ENCODE results near the gene LSM11.
A peak's percentile ranks its signal among the peaks of the same experiment; 100 is the strongest.
"Not testable (repeated sequence)": the region's sequence is repeated elsewhere in the genome, so short reads cannot be mapped to it uniquely, and the experiment has no call there.

LSM11 gene

DNA sequence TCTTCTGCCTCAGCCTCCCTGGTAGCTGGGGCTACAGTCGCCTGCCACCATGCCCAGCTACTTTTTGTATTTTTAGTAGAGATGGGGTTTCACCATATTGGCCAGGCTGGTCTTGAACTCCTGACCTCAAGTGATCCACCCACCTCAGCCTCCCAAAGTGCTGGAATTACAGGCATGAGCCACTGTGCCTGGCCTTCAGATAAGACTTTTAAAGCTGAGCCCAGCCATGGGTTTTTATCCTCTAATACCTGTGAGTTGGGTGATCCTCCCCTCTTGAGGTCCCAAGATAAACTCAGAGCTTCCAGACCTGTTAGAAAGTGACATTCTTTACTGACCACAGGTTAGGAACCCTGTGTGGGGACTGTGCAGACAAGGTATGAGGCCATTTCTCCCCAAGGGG lies 15.7 kb upstream of the LSM11 start:
- not testable (repeated sequence) for H2BK120ac ChIP-seq (ENCODE audit: insufficient read depth, low read length, poor library complexity); H3K27ac ChIP-seq (ENCODE audit: low read depth, low read length); H3K79me1 ChIP-seq (ENCODE audit: low read length); H3K36me3 ChIP-seq (ENCODE audit: control insufficient read depth in 1 of 2, insufficient read depth in 2 of 2, low read length in 2 of 2); H4K12ac ChIP-seq (ENCODE audit: low read depth, low read length); H3K14ac ChIP-seq (ENCODE audit: low read length); H4K8ac ChIP-seq (ENCODE audit: low read depth, low read length); H3K23ac ChIP-seq (ENCODE audit: low read length); H2AK5ac ChIP-seq (ENCODE audit: low read length); DNase-seq; H3K79me2 ChIP-seq (ENCODE audit: control insufficient read depth, insufficient read depth, low read length, poor library complexity); H3K27me3 ChIP-seq (ENCODE audit: insufficient read depth, low read length); H2BK12ac ChIP-seq (ENCODE audit: low read length); H2BK5ac ChIP-seq (ENCODE audit: low read depth, low read length, poor library complexity); H3K4me2 ChIP-seq (ENCODE audit: low read length); H3K9ac ChIP-seq (ENCODE audit: low read length); H3K4me1 ChIP-seq (ENCODE audit: control insufficient read depth in 1 of 2, insufficient read depth in 2 of 2, low read length in 2 of 2); H4K91ac ChIP-seq (ENCODE audit: low read depth, low read length); H3K4ac ChIP-seq (ENCODE audit: low read depth, low read length); H3K9me3 ChIP-seq (ENCODE audit: insufficient read depth, low read depth, low read length); H3K4me3 ChIP-seq (ENCODE audit: low read depth, low read length); H3K18ac ChIP-seq (ENCODE audit: low read length); H2AFZ ChIP-seq (ENCODE audit: insufficient read depth, low read length, poor library complexity)
- no CpG with 5 or more reads among the region's 1 CpG for WGBS (ENCODE audit: extremely low coverage, insufficient coverage, insufficient read length)

DNA sequence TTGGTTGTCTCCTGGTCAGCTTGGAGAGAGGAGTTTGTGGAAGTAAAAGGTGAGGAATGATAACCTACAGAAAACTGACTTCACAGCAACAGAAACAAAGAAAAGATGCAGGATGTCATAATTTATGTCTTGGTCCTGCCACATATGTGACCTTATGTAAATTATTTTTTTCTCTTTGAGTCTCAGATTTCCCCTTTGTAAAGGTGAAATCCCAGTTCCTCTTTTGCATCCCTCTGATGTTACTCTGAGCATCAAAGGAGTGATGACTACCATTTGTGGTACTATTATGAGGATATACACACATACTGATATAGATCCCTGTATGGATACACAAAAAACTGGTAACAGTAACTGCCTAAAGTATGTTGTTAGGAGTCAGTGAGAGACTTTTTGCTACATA lies 13.7 kb upstream of the LSM11 start:
- Histone ChIP-seq H4K8ac (ENCODE audit: low read depth, low read length) (no peak overlapping the region), H2BK120ac (ENCODE audit: insufficient read depth, low read length, poor library complexity) (no peak overlapping the region), H3K14ac (ENCODE audit: low read length) (no peak overlapping the region), H4K91ac (ENCODE audit: low read depth, low read length) (no peak overlapping the region), H2AK5ac (ENCODE audit: low read length) (no peak overlapping the region), H3K9ac (ENCODE audit: low read length) (no peak overlapping the region), H3K4me3 (ENCODE audit: low read depth, low read length) (no peak overlapping the region), H3K4me1 (ENCODE audit: control insufficient read depth in 1 of 2, insufficient read depth in 2 of 2, low read length in 2 of 2) (peaks cover 0 to 3% of the 10 kb centered on the region in 2 experiments), H3K27ac (ENCODE audit: low read depth, low read length) (no peak overlapping the region), H3K79me1 (ENCODE audit: low read length) (peaks cover 2% of the 10 kb centered on the region), H2AFZ (ENCODE audit: insufficient read depth, low read length, poor library complexity) (no peak overlapping the region), H3K23ac (ENCODE audit: low read length) (no peak overlapping the region), H3K27me3 (ENCODE audit: insufficient read depth, low read length) (no peaks in the 10 kb centered on the region), H3K36me3 (ENCODE audit: control insufficient read depth in 1 of 2, insufficient read depth in 2 of 2, low read length in 2 of 2) (peaks cover 0 to 2% of the 10 kb centered on the region in 2 experiments), H3K4me2 (ENCODE audit: low read length) (no peak overlapping the region), H3K9me3 (ENCODE audit: insufficient read depth, low read depth, low read length) (no peaks in the 10 kb centered on the region), H4K12ac (ENCODE audit: low read depth, low read length) (no peak overlapping the region), H2BK5ac (ENCODE audit: low read depth, low read length, poor library complexity) (no peak overlapping the region), H3K4ac (ENCODE audit: low read depth, low read length) (no peak overlapping the region), H3K18ac (ENCODE audit: low read length) (no peak overlapping the region), H2BK12ac (ENCODE audit: low read length) (no peak overlapping the region), H3K79me2 (ENCODE audit: control insufficient read depth, insufficient read depth, low read length, poor library complexity) (no peaks in the 10 kb centered on the region)
- no peak for DNase-seq

DNA sequence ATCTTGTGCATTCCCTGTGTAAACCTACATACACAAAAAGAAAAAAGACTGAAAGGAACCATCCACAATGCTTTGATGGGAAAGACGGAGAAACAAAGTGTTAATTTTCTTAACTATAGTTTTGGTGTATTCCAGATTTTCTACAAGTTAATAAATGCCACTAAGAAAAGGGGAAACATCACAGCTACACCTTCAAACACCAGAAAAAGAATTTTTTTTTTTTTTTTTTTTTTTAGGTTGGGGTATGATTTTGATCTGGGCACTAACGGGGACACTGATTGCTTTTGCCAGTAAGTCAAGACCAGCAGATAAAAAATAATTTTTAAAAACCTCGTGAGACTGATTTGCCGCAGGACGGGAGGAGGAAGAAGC lies 12.6 kb upstream of the LSM11 start:
- H3K18ac ChIP-seq (ENCODE audit: low read length) = no peak overlapping the region
- H3K79me1 ChIP-seq (ENCODE audit: low read length) = peaks cover 2% of the 10 kb centered on the region
- no peak overlapping the region for H2AK5ac ChIP-seq (ENCODE audit: low read length)
- no peak overlapping the region for H3K4ac ChIP-seq (ENCODE audit: low read depth, low read length)
- peaks cover 0 to 4% of the 10 kb centered on the region in 2 experiments for H3K36me3 ChIP-seq (ENCODE audit: control insufficient read depth in 1 of 2, insufficient read depth in 2 of 2, low read length in 2 of 2)
- H3K4me2 ChIP-seq (ENCODE audit: low read length) = peak overlapping the region; percentile 83
- no peaks in the 10 kb centered on the region for H3K9me3 ChIP-seq (ENCODE audit: insufficient read depth, low read depth, low read length)
- H3K4me1 ChIP-seq (ENCODE audit: control insufficient read depth in 1 of 2, insufficient read depth in 2 of 2, low read length in 2 of 2) = peaks cover 0 to 3% of the 10 kb centered on the region in 2 experiments
- DNase-seq = no peak
- no peak overlapping the region for H3K27ac ChIP-seq (ENCODE audit: low read depth, low read length)
- H3K79me2 ChIP-seq (ENCODE audit: control insufficient read depth, insufficient read depth, low read length, poor library complexity) = no peaks in the 10 kb centered on the region
- H3K9ac ChIP-seq (ENCODE audit: low read length) = no peak overlapping the region
- no peak overlapping the region for H4K12ac ChIP-seq (ENCODE audit: low read depth, low read length)
- peak overlapping the region; percentile 86 for H4K8ac ChIP-seq (ENCODE audit: low read depth, low read length)
- H2BK5ac ChIP-seq (ENCODE audit: low read depth, low read length, poor library complexity) = no peak overlapping the region
- H2AFZ ChIP-seq (ENCODE audit: insufficient read depth, low read length, poor library complexity) = peak overlapping the region; percentile 74
- no peak overlapping the region for H3K23ac ChIP-seq (ENCODE audit: low read length)
- no peak overlapping the region for H3K4me3 ChIP-seq (ENCODE audit: low read depth, low read length)
- H2BK12ac ChIP-seq (ENCODE audit: low read length) = no peak overlapping the region
- no CpG with 5 or more reads among the region's 5 CpGs for WGBS (ENCODE audit: extremely low coverage, insufficient coverage, insufficient read length)
- no peak overlapping the region for H2BK120ac ChIP-seq (ENCODE audit: insufficient read depth, low read length, poor library complexity)
- no peaks in the 10 kb centered on the region for H3K27me3 ChIP-seq (ENCODE audit: insufficient read depth, low read length)
- no peak overlapping the region for H3K14ac ChIP-seq (ENCODE audit: low read length)
- no peak overlapping the region for H4K91ac ChIP-seq (ENCODE audit: low read depth, low read length)

DNA sequence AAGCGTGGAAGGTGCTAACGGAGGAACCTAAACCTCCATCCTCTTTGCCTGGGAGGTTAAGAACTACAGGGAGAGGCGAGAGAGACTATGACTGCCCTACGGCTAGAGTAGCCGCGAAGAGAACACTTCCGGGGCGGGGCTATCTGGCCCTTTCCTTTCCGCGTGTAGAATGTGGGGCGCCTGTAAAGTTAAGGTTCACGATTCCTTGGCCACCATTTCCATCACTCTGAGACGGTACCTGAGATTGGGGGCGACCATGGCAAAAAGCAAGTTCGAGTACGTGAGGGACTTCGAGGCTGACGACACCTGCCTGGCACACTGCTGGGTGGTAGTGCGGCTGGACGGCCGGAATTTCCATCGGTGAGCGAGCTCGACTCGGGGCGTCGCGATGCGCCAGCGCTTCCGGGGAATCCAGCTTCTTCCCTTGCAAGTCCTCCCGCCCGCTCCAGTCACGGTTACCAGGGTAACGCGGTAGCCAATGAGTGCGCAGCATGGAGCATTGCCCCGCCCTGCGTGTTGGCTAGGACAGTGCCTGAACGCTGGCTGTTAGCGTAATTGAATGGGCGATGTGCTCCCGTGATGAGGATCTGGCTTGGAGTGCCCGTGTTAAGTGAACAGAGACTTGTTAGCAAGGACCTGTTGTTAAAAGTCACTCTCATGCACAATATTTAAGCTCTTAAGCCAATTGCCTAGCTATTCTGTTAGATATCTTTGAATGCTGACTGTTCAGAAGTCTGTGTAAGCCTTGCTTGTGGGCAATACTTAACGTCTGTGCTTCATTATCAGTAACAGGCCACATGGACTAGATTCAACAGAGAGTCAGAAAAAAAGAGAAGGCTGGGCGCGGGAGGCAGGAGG lies 12.0 kb upstream of the LSM11 start, which contains the start of gene THG1L:
Gene THG1L, plus strand, starts transcription at position 149 of the 858 bp plus-strand sequence. Its CDS starts 21 bp downstream, at position 170.
- Histone ChIP-seq H3K36me3 (ENCODE audit: control insufficient read depth in 1 of 2, insufficient read depth in 2 of 2, low read length in 2 of 2) (peaks cover 2 to 6% of the 10 kb centered on the region in 2 experiments), H3K4ac (ENCODE audit: low read depth, low read length) (no peak within 1 kb of the TSS)

More for the DNA sequence above, 12.0 kb upstream of the LSM11 start, which contains the start of gene THG1L:
- Histone ChIP-seq H3K14ac (ENCODE audit: low read length) (peak within 1 kb of the TSS; percentile 65), H4K8ac (ENCODE audit: low read depth, low read length) (peak within 1 kb of the TSS; percentile 86), H3K9ac (ENCODE audit: low read length) (peak within 1 kb of the TSS; percentile 94), H3K4me2 (ENCODE audit: low read length) (peak within 1 kb of the TSS; percentile 83), H4K91ac (ENCODE audit: low read depth, low read length) (peak within 1 kb of the TSS; percentile 47), H3K27me3 (ENCODE audit: insufficient read depth, low read length) (no peaks in the 10 kb centered on the region), H3K4me1 (ENCODE audit: control insufficient read depth in 1 of 2, insufficient read depth in 2 of 2, low read length in 2 of 2) (peaks cover 0 to 3% of the 10 kb centered on the region in 2 experiments), H3K18ac (ENCODE audit: low read length) (peak within 1 kb of the TSS; percentile 36), H2BK5ac (ENCODE audit: low read depth, low read length, poor library complexity) (no peak within 1 kb of the TSS), H3K27ac (ENCODE audit: low read depth, low read length) (peak within 1 kb of the TSS; percentile 83), H3K79me2 (ENCODE audit: control insufficient read depth, insufficient read depth, low read length, poor library complexity) (no peaks in the 10 kb centered on the region), H2BK12ac (ENCODE audit: low read length) (no peak within 1 kb of the TSS), H2BK120ac (ENCODE audit: insufficient read depth, low read length, poor library complexity) (peak within 1 kb of the TSS; percentile 50), H2AK5ac (ENCODE audit: low read length) (no peak within 1 kb of the TSS), H2AFZ (ENCODE audit: insufficient read depth, low read length, poor library complexity) (peak within 1 kb of the TSS; percentile 74), H3K79me1 (ENCODE audit: low read length) (peaks cover 2% of the 10 kb centered on the region), H3K23ac (ENCODE audit: low read length) (no peak within 1 kb of the TSS), H3K4me3 (ENCODE audit: low read depth, low read length) (peak within 1 kb of the TSS; percentile 97), H4K12ac (ENCODE audit: low read depth, low read length) (peak within 1 kb of the TSS; percentile 87), H3K9me3 (ENCODE audit: insufficient read depth, low read depth, low read length) (no peaks in the 10 kb centered on the region)
- no CpG with 5 or more reads among the region's 47 CpGs for WGBS (ENCODE audit: extremely low coverage, insufficient coverage, insufficient read length)
- peak; percentile 99 to 100 for DNase-seq

Measured in trophoblast cell (in vitro differentiated cells and primary cell).